Muscle layer of colon (tissue), 2 donors: Measurements from ENCODE around the gene DCAF15.
A peak's percentile ranks its signal among the peaks of the same experiment; 100 is the strongest.

Experiments
- H3K27ac ChIP-seq: one replicate; pipeline ENCODE4 v1.7.0; 2013; ENCODE audit warnings: low read depth, mild to moderate bottlenecking, low read length, moderate library complexity
- H3K27me3 ChIP-seq, 2 donors: one replicate each; pipeline ENCODE4 v1.7.0; 2013; ENCODE audit warnings: low read length in 2 of 2, mild to moderate bottlenecking in 2 of 2; ENCODE audit not compliant: insufficient read depth in 2 of 2, control insufficient read depth in 1 of 2
- H3K36me3 ChIP-seq: one replicate; pipeline ENCODE4 v1.7.0; 2013; ENCODE audit warnings: mild to moderate bottlenecking, low read length; ENCODE audit not compliant: insufficient read depth
- H3K4me1 ChIP-seq: one replicate; pipeline ENCODE4 v1.7.0; 2013; ENCODE audit warnings: mild to moderate bottlenecking, low read length; ENCODE audit not compliant: insufficient read depth
- H3K4me3 ChIP-seq, 2 donors: one replicate each; pipeline ENCODE4 v1.7.0; 2013; ENCODE audit warnings: low read length in 2 of 2, low read depth in 1 of 2, mild to moderate bottlenecking in 1 of 2, moderate library complexity in 1 of 2
- H3K9ac ChIP-seq: one replicate; pipeline ENCODE4 v1.7.0; 2013; ENCODE audit warnings: low read length
- H3K9me3 ChIP-seq: one replicate; pipeline ENCODE4 v1.7.0; 2013; ENCODE audit warnings: mild to moderate bottlenecking, low read length
- donor health status: abdominal sarcoma.
- donor health status: Adenocarcinoma of cecum.

The DCAF15 gene

DNA sequence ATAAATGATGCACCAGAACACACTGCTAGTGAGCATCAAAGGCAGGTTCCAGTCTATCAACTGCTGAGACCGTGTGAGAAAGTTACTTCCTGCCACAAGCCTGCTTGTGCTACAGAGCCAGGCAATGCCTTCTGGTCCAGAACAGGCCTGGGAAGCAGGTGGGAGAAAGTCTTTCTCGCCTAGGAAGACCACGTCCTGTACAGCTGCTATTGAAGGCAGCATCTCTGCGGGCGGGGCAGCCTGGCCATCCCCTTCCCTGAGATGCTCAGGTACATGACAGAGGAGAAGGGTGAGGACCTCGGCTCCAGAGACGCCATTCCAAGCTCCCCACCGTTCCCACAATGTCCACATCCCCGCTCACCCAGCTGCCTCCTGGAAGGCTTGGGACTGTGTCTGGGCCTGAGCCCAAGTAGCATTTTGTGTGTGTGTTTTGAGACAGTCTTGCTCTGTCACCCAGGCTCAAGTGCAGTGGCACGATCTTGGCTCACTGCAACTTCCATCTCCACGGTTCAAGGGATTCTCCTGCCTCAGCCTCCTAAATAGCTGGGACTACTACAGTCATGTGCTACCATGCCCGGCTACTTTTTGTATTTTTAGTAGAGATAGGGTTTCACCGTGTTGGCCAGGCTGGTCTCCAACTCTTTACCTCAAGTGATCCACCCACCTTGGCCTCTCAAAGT lies 50.4 kb downstream of the DCAF15 start:
- peak overlapping the region; percentile 12 for H3K27ac ChIP-seq
- no peaks in the 10 kb centered on the region for H3K9me3 ChIP-seq
- no peaks in the 10 kb centered on the region for H3K36me3 ChIP-seq
- no peak overlapping the region for H3K4me3 ChIP-seq
- peaks cover 26% of the 10 kb centered on the region for H3K4me1 ChIP-seq
- no peaks in the 10 kb centered on the region for H3K27me3 ChIP-seq
- H3K9ac ChIP-seq: no peak overlapping the region

DNA sequence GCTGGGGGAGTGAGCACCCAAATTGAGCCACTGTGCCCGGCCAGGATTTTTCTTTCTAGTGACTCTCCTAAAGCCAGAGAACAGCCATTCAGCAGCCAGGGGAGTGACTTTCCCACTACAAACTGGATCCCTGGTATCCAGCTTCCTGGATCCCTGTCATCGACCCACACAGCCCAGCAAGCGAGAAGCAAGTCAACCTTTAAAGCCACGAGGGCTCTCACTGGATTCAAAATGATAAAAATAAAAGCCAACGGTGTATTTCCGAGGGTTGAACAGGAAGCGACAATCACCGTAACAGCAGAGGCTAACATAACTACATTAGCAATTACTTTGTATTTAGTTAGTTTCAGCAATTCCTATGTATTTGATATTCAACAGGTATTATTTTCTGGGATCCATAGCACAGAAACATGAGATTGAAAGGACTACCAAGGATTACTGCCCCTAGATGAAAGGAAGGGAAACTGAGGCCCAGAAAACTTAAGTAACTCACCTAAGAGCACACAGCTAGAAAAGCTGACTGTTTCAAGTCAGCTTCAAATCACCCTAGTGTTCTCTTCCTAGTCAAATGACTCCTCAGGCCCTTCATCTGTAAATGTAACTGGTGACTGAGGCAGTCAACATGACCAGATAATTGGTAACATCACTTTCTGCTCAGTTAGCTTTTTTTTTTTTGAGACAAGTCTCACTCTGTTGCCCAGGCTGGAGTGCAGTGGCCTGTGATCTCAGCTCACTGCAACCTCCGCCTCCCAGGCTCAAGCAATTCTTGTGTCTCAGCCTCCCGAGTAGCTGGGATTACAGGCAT lies 51.1 kb downstream of the DCAF15 start:
- H3K4me1 ChIP-seq: peaks cover 26% of the 10 kb centered on the region
- no peaks in the 10 kb centered on the region for H3K27me3 ChIP-seq
- no peak overlapping the region for H3K4me3 ChIP-seq
- no peaks in the 10 kb centered on the region for H3K9me3 ChIP-seq
- no peaks in the 10 kb centered on the region for H3K36me3 ChIP-seq
- peak overlapping the region; percentile 12 for H3K27ac ChIP-seq
- H3K9ac ChIP-seq: no peak overlapping the region

DNA sequence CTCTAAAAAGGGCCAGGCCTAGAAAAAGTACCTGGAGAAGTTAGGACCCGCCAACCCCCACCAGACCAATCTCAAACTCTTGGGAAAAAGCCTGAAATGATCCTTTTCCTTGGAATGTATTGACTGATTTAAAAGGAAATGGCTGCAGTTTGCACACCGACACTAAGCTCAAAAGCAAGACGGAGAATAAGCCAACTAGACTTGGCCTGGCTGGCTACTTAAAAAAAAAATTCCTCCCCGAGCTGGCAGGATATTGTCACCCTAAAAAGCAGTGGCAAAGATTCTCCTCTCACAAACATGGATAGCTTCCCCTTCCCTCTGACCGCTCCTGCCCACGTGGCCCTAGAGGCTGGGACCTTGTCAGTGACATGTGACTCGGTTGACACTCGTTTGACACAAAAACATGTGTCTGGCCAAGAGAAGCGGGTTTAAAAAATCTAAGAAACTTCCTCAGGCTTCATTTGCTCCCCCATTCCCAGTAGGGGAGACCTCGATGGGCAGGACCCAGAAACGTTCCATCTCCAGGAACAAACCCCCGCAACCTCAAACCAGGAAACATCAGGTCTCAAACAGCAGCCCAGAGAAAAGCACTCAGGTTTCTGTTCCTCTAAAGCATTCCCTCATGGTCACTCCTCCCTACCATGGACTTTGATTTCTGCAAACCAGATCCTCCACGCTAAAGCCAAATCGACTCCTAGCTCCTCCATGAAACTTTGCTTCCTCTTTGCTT lies 52.5 kb downstream of the DCAF15 start:
- Histone ChIP-seq H3K9me3 (no peaks in the 10 kb centered on the region), H3K4me3 (no peak overlapping the region), H3K27me3 (no peaks in the 10 kb centered on the region), H3K36me3 (no peaks in the 10 kb centered on the region), H3K27ac (peak overlapping the region; percentile 95), H3K9ac (peak overlapping the region; percentile 2), H3K4me1 (peaks cover 26% of the 10 kb centered on the region)

DNA sequence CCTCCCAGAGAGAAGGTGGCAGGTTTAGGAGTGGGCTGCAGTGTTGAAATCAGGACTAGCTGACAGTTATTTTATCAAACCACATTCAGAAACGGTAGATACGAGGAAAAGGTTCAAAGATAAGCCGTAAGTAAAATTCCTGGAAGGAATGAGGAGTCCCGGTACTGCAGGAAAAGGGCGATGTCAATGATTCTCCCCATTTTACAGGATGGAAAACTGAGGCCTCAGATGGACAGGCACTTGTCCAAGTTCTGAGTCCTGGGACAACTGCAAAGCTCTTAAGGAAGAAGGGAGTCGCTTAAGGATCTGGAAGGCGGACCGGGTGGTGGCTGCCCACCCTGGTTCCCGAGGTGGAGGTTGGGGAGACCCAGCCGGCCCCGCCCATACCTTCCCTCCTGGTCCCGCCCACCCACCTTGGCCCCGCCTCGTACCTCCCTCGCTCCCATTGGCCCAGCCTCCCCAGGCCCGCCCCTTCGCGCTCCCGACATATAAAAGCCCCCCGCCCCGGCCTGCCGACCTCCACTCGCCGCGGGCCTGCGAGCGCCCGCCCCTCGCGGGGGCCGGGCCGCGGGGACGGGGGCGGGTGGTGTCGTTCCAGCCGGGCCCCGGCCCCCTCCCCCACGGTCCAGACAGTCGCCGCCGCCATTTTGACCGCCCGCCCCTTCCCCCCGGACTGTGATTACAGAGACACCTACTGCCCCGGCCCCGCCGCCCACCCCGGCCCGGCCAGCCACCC lies 53.2 kb downstream of the DCAF15 start:
- Histone ChIP-seq H3K27me3 (no peaks in the 10 kb centered on the region), H3K4me3 (peak overlapping the region in 1 of 2 donors; percentile 94), H3K27ac (peak overlapping the region; percentile 95), H3K9me3 (no peaks in the 10 kb centered on the region), H3K4me1 (peaks cover 26% of the 10 kb centered on the region), H3K9ac (peak overlapping the region; percentile 2), H3K36me3 (no peaks in the 10 kb centered on the region)

DNA sequence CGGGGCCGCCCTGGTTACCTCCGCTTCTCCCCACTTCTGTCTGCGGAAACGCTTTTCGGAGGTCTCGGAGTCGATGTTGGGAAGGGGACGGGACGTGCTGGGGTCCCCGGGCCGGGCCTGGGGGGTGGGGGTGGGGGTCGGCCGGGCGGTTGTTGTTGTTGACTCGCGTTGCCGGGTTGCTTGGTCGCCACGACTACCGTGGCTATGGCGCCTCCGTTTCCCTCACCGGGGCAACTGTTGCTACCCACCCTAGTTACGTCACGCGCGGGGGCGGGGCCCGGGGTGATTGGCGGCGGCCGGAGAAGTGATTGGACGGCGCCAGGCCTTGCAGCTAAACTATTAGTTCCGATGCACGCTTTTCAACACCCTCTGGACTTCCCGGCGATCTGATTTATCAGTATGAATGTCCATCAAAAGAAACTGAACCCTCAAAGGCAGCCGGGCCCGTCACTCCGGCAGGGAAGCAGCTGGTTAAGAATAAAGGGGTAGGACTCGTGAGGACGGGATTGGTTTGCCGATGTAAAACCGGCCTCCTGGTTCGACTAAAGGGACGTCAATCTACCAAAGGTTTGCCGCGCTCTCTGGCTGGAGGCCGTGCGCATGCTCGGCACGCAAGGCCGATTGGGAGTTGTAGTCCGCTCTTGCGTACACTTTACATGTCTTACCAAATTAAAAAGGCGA lies 53.9 kb downstream of the DCAF15 start, which contains the start of gene RFX1:
TSS of gene RFX1 (minus strand) at position 236 of the 681 bp plus-strand sequence. CDS start 12,477 bp downstream, outside the sequence.
- Histone ChIP-seq H3K36me3 (no peaks in the 10 kb centered on the region), H3K27me3 (no peaks in the 10 kb centered on the region), H3K4me1 (peaks cover 26% of the 10 kb centered on the region), H3K9ac (peak within 1 kb of the TSS; percentile 84), H3K27ac (peak within 1 kb of the TSS; percentile 95), H3K4me3 (peak within 1 kb of the TSS; percentile 90 to 94), H3K9me3 (no peaks in the 10 kb centered on the region)

DNA sequence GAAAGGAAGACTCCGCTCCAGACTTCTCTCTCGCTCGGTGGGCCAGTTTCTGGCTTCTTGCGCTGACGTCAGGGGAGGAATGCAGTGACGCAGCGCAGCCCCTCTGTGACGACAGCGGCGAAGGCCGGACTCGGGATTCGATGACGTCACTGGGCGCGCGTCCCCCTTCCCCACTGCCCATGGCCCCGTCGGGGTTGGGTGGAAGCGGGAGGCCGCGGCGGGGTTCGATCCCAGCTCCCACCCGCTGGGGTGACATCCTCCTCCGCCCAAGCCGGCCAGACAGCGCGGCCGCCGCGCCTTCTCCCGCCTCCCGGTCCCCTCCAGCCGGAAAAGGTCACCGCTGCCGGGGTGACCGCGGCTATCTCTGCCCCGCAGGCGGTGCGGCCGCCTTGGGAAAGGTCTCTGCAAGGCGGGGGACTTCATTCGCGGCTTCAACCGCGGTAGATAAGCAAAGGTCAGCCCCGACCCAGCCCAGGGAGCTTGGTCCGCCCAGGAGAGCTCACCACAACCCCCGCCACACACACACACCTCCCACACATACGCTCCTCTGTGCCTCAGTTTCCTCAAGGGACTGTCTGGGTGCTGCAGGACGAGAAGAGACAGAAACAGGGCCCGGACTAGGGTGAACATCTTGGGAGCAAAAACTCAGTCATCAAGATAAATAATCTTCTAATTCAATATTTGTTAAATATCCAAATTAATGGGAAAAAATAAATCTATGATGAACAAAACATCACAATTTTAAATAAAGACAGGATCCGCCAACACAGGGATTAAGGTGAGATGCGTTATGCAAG lies 54.7 kb downstream of the DCAF15 start:
- Histone ChIP-seq H3K4me1 (peaks cover 26% of the 10 kb centered on the region), H3K9ac (peak overlapping the region; percentile 84), H3K27me3 (no peaks in the 10 kb centered on the region), H3K36me3 (no peaks in the 10 kb centered on the region), H3K27ac (peak overlapping the region; percentile 94), H3K9me3 (no peaks in the 10 kb centered on the region), H3K4me3 (peak overlapping the region; percentile 79 to 90)
